Trophoblast cell (in vitro differentiated cells and primary cell): Measurements from ENCODE around the gene SNAPC4.
"Not testable (repeated sequence)": the region's sequence is repeated elsewhere in the genome, so short reads cannot be mapped to it uniquely, and the experiment has no call there.

Experiments used
- DNase-seq, 2 donors: peaks; one replicate each; pipeline ENCODE4 v3.0.0-alpha.2; 2016
- H2AFZ ChIP-seq: 2 replicates; pipeline ENCODE4 v1.6.1; 2013; ENCODE audit warnings: low read length, moderate library complexity, mild to moderate bottlenecking; ENCODE audit not compliant: insufficient read depth, poor library complexity
- H2AK5ac ChIP-seq: 2 replicates; pipeline ENCODE4 v1.6.1; 2013; ENCODE audit warnings: mild to moderate bottlenecking, low read length
- H2BK120ac ChIP-seq: 2 replicates; pipeline ENCODE4 v1.6.1; 2013; ENCODE audit warnings: low read length, mild to moderate bottlenecking, moderate library complexity; ENCODE audit not compliant: insufficient read depth, poor library complexity
- H2BK12ac ChIP-seq: 2 replicates; pipeline ENCODE4 v1.6.1; 2013; ENCODE audit warnings: mild to moderate bottlenecking, low read length, moderate library complexity
- H2BK5ac ChIP-seq: 2 replicates; pipeline ENCODE4 v1.6.1; 2013; ENCODE audit warnings: low read length, low read depth, moderate library complexity, mild to moderate bottlenecking; ENCODE audit not compliant: poor library complexity
- H3K14ac ChIP-seq: 2 replicates; pipeline ENCODE4 v1.6.1; 2013; ENCODE audit warnings: mild to moderate bottlenecking, low read length
- H3K18ac ChIP-seq: 2 replicates; pipeline ENCODE4 v1.6.1; 2013; ENCODE audit warnings: mild to moderate bottlenecking, low read length
- H3K23ac ChIP-seq: 2 replicates; pipeline ENCODE4 v1.6.1; 2013; ENCODE audit warnings: low read length
- H3K27ac ChIP-seq: 2 replicates; pipeline ENCODE4 v1.5.1; 2013; ENCODE audit warnings: low read depth, mild to moderate bottlenecking, inconsistent platforms, low read length, moderate library complexity
- H3K27me3 ChIP-seq: 2 replicates; pipeline ENCODE4 v1.6.1; 2013; ENCODE audit warnings: inconsistent platforms, mild to moderate bottlenecking, low read length, moderate library complexity; ENCODE audit not compliant: insufficient read depth
- H3K36me3 ChIP-seq, 2 experiments: 1 replicate in 1 of 2; 2 replicates in 1 of 2; pipeline ENCODE4 v1.6.1; 2013; ENCODE audit warnings: low read length in 2 of 2, mild to moderate bottlenecking in 2 of 2, moderate library complexity in 1 of 2; ENCODE audit not compliant: insufficient read depth in 2 of 2, control insufficient read depth in 1 of 2
- H3K4ac ChIP-seq: 2 replicates; pipeline ENCODE4 v1.6.1; 2013; ENCODE audit warnings: low read depth, mild to moderate bottlenecking, low read length, moderate library complexity
- H3K4me1 ChIP-seq, 2 experiments: 1 replicate in 1 of 2; 2 replicates in 1 of 2; pipeline ENCODE4 v1.6.1; 2013; ENCODE audit warnings: low read length in 2 of 2, mild to moderate bottlenecking in 2 of 2, moderate library complexity in 1 of 2; ENCODE audit not compliant: insufficient read depth in 2 of 2, control insufficient read depth in 1 of 2
- H3K4me2 ChIP-seq: 2 replicates; pipeline ENCODE4 v1.6.1; 2013; ENCODE audit warnings: inconsistent platforms, mild to moderate bottlenecking, low read length, moderate library complexity
- H3K4me3 ChIP-seq: 2 replicates; pipeline ENCODE4 v1.5.1; 2013; ENCODE audit warnings: mild to moderate bottlenecking, low read depth, low read length, inconsistent platforms
- H3K79me1 ChIP-seq: one replicate; pipeline ENCODE4 v1.6.1; 2013; ENCODE audit warnings: low read length
- H3K79me2 ChIP-seq: 2 replicates; pipeline ENCODE4 v1.6.1; 2013; ENCODE audit warnings: low read length, mild to moderate bottlenecking; ENCODE audit not compliant: control insufficient read depth, insufficient read depth, poor library complexity
- H3K9ac ChIP-seq: 2 replicates; pipeline ENCODE4 v1.6.1; 2013; ENCODE audit warnings: mild to moderate bottlenecking, low read length
- H3K9me3 ChIP-seq: 2 replicates; pipeline ENCODE4 v1.6.1; 2013; ENCODE audit warnings: low read depth, mild to moderate bottlenecking, control low read depth, inconsistent platforms, low read length; ENCODE audit not compliant: insufficient read depth
- H4K12ac ChIP-seq: 2 replicates; pipeline ENCODE4 v1.6.1; 2013; ENCODE audit warnings: low read depth, mild to moderate bottlenecking, low read length, moderate library complexity
- H4K8ac ChIP-seq: 2 replicates; pipeline ENCODE4 v1.6.1; 2013; ENCODE audit warnings: low read depth, mild to moderate bottlenecking, low read length, moderate library complexity
- H4K91ac ChIP-seq: one replicate; pipeline ENCODE4 v1.6.1; 2013; ENCODE audit warnings: low read depth, mild to moderate bottlenecking, low read length, moderate library complexity
- WGBS: extraction: QIAGEN DNeasy Blood & Tissue Kit; methylation state at CpG from one replicate; pipeline ENCODE4 v1.1.7; 2013; ENCODE audit warnings: missing lambda C conversion rate; ENCODE audit not compliant: insufficient read length, insufficient coverage; ENCODE audit errors: extremely low coverage; 5-methylcytosine and 5-hydroxymethylcytosine counted together

The SNAPC4 gene

GRCh38 chr9:136426787-136427186, 26.8 kb upstream of the SNAPC4 start:
- Histone ChIP-seq H2BK12ac (no peak overlapping the region), H3K18ac (no peak overlapping the region), H4K12ac (no peak overlapping the region), H3K4me3 (no peak overlapping the region), H3K9me3 (peaks cover 2% of the 10 kb centered on the region), H3K36me3 (peaks cover 62 to 63% of the 10 kb centered on the region in 2 experiments), H3K27me3 (no peaks in the 10 kb centered on the region), H3K4me1 (peaks cover 0 to 2% of the 10 kb centered on the region in 2 experiments), H3K14ac (no peak overlapping the region), H4K91ac (no peak overlapping the region), H3K4ac (no peak overlapping the region), H3K4me2 (no peak overlapping the region), H3K79me2 (no peaks in the 10 kb centered on the region), H3K23ac (no peak overlapping the region), H2AFZ (no peak overlapping the region), H3K9ac (no peak overlapping the region), H3K79me1 (no peaks in the 10 kb centered on the region), H2AK5ac (no peak overlapping the region), H4K8ac (no peak overlapping the region), H2BK5ac (no peak overlapping the region), H2BK120ac (no peak overlapping the region), H3K27ac (no peak overlapping the region)
- no peak for DNase-seq
- no CpG with 5 or more reads among the region's 12 CpGs for WGBS

- H3K27me3 ChIP-seq, H3K14ac ChIP-seq, H3K4me3 ChIP-seq, H2BK120ac ChIP-seq, H4K8ac ChIP-seq, H3K4me1 ChIP-seq, H4K91ac ChIP-seq, H3K9ac ChIP-seq, H3K4me2 ChIP-seq, H3K9me3 ChIP-seq, H2AFZ ChIP-seq, H3K27ac ChIP-seq, H3K79me2 ChIP-seq, H3K18ac ChIP-seq, H3K23ac ChIP-seq, H2AK5ac ChIP-seq, H2BK12ac ChIP-seq, H4K12ac ChIP-seq, H2BK5ac ChIP-seq, H3K79me1 ChIP-seq, H3K4ac ChIP-seq: not testable (repeated sequence)
- peak; percentile 42 to 59 for DNase-seq
- no CpG with 5 or more reads among the region's 7 CpGs for WGBS
- H3K36me3 ChIP-seq: peaks cover 62 to 66% of the 10 kb centered on the region in 2 experiments
Measured at GRCh38 chr9:136425367-136425766, 25.4 kb upstream of the SNAPC4 start.

GRCh38 chr9:136424750-136425362, 24.9 kb upstream of the SNAPC4 start:
- WGBS: no CpG with 5 or more reads among the region's 27 CpGs
- Histone ChIP-seq H3K4me1 (peaks cover 0 to 2% of the 10 kb centered on the region in 2 experiments), H3K4me2 (no peak overlapping the region), H2BK12ac (no peak overlapping the region), H3K36me3 (peaks cover 58 to 64% of the 10 kb centered on the region in 2 experiments), H3K9ac (no peak overlapping the region), H3K27ac (no peak overlapping the region), H3K79me2 (no peaks in the 10 kb centered on the region), H3K4ac (no peak overlapping the region), H3K27me3 (no peaks in the 10 kb centered on the region), H4K12ac (no peak overlapping the region), H4K8ac (no peak overlapping the region), H3K79me1 (no peaks in the 10 kb centered on the region), H3K14ac (no peak overlapping the region), H3K9me3 (peaks cover 2% of the 10 kb centered on the region), H2AFZ (no peak overlapping the region), H4K91ac (no peak overlapping the region), H3K4me3 (no peak overlapping the region), H3K18ac (no peak overlapping the region), H2BK5ac (no peak overlapping the region), H2AK5ac (no peak overlapping the region), H3K23ac (no peak overlapping the region), H2BK120ac (no peak overlapping the region)
- peak in 1 of 2 donors; percentile 29 for DNase-seq

GRCh38 chr9:136423432-136424146, 23.6 kb upstream of the SNAPC4 start:
- Histone ChIP-seq H3K4me1 (peaks cover 0 to 2% of the 10 kb centered on the region in 2 experiments), H4K91ac (no peak overlapping the region), H2BK120ac (no peak overlapping the region), H2BK12ac (no peak overlapping the region), H3K18ac (no peak overlapping the region), H4K8ac (no peak overlapping the region), H3K79me1 (no peaks in the 10 kb centered on the region), H3K79me2 (no peaks in the 10 kb centered on the region), H3K36me3 (peaks cover 55 to 61% of the 10 kb centered on the region in 2 experiments), H3K23ac (no peak overlapping the region), H3K14ac (no peak overlapping the region), H2AFZ (no peak overlapping the region), H3K9ac (no peak overlapping the region), H3K4ac (no peak overlapping the region), H2BK5ac (no peak overlapping the region), H3K4me3 (no peak overlapping the region), H2AK5ac (no peak overlapping the region), H3K27ac (no peak overlapping the region), H3K9me3 (peaks cover 2% of the 10 kb centered on the region), H3K27me3 (no peaks in the 10 kb centered on the region), H4K12ac (no peak overlapping the region), H3K4me2 (no peak overlapping the region)
- WGBS: no CpG with 5 or more reads among the region's 43 CpGs
- DNase-seq: no peak
